Subcutaneous adipose tissue (tissue), 4 donors: ENCODE measurements around the gene MEMO1. TPM values are rescaled to one million over a fixed set of nuclear protein-coding genes. Genes with fewer than 3 reads are reported as not detected.

Experiments
- total RNA-seq, 4 donors: library from RNA; depleted of rRNA; stranded (reverse); fragments of >200 nt; gene quantifications; one replicate each; pipeline ENCODE4 v1.1.0, GENCODE V29; 2016
- TF ChIP-seq, protein P1 (sequence below): fragments of 450-650 bp; IDR thresholded peaks from one replicate; pipeline ENCODE4 v1.5.1; 2016; ENCODE audit warnings: low read depth, mild to moderate bottlenecking, control low read depth, antibody characterized with exemption, moderate library complexity

Gene MEMO1
- total RNA-seq, 4 donors from 2014 or later = 14.7 to 32.8 (median 25.4) TPM

DNA sequence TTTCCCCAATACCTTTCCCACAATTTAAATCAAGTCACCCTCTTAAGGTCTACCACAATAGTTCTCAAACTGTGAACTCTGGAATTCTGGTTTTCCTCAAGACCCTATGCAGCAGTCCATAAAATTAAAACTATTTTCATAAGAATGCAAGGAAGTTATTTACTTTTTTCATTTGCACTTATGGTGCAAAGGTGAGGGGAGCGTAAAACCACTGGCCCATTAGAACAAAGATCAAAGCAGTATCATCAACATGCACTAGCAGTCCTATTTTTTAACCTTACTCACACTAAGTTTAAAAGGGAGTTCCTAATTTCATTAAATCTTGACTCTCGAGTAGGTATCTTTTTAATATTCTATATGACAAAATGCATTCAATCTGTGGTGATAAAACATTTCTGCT is 85.3 kb downstream of the MEMO1 start:
- TF ChIP-seq, protein P1, sequence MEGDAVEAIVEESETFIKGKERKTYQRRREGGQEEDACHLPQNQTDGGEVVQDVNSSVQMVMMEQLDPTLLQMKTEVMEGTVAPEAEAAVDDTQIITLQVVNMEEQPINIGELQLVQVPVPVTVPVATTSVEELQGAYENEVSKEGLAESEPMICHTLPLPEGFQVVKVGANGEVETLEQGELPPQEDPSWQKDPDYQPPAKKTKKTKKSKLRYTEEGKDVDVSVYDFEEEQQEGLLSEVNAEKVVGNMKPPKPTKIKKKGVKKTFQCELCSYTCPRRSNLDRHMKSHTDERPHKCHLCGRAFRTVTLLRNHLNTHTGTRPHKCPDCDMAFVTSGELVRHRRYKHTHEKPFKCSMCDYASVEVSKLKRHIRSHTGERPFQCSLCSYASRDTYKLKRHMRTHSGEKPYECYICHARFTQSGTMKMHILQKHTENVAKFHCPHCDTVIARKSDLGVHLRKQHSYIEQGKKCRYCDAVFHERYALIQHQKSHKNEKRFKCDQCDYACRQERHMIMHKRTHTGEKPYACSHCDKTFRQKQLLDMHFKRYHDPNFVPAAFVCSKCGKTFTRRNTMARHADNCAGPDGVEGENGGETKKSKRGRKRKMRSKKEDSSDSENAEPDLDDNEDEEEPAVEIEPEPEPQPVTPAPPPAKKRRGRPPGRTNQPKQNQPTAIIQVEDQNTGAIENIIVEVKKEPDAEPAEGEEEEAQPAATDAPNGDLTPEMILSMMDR = no peak

DNA sequence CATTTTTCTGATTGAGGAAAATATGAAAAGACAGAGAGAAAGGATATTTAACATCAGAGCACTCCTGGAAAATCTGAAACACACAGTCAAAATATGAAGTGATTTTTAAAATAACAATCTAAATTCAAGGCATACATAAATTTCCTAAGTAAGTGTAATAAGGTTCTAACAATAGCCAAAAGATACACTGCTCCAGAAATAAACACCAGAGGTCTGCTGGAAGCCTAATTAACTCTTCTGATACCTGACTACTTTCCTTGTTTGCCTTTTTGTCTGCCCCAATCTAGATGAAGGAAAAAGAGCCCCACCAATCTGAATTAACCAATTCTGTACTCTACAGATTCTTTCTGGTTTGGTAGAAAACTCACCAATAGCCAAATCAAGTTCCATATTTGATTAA is 87.1 kb downstream of the MEMO1 start:
- TF ChIP-seq, protein P1 = no peak

DNA sequence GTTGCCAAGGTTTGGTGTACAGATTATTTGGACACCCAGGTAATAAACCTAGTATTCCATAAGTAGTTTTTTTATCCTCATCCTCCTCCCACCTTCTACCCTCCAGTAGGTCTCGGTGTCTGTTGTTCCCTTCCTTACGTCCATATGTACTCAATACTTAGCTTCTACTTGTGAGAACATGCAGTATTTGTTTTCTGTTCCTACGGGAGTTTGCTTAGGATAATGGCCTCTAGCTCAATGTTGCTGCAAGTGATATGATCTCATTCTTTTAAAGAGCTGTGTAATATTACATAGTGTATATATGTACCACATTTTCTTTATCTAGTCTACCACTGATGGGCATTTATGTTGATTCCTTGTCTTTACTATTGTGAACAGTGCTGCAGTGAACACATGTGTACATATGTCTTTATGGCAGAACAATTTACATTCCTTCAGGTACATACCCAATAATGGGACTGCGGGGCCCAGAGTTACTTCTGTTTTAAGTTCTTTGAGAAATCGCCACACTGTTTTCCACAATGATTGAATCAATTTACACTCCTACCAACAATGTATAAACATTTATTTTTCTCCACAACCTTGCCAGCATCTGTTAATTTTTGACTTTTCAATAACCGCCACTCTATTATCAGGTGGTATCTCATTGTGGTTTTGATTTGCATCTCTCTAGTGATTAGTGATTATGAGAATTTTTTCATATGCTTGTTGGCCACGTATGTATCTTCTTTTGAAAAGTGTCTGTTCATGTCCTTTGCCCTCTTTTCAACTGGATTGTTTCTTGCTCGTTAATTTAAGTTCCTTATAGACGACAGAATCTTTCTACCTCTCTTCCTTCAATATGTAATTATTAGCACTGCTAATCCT is 88.0 kb downstream of the MEMO1 start:
- TF ChIP-seq, protein P1 = no peak

DNA sequence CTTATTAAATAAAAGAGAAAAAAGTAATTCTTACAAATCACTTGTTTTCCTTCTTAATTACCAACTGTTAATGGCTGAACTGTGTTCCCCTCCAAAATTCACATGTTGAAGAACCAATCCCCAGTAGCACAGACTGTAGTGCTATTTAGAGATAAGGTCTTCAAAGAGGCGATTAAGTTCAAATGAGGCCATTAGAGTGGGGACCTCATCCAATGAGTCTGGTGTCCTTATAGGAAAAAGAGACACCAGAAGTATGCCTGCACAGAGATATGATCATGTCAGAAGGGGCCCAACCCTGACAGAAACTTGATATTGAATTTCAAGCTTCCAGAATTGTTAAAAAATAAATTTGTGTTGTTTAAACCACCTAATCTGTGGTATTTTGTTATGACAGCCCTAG is 89.8 kb downstream of the MEMO1 start:
- TF ChIP-seq, protein P1 = no peak

DNA sequence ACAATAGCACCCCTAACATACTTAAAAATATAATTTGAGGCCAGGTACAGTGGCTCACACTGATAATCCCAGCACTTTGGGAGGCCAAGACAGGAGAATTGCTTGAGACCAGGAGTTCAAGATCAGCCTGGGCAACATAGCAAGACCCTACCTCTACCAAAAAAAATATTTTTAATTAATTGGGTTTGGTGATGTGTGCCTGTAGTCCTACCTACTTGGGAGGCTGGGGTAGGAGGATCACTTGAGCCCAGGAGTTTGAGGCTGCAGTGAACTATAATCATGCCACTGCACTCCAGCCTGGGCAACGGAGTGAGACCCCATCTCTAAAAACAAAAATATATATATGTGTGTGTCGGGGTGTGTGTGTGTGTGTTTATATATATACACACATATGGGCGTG is 91.3 kb downstream of the MEMO1 start:
- TF ChIP-seq, protein P1 = no peak

DNA sequence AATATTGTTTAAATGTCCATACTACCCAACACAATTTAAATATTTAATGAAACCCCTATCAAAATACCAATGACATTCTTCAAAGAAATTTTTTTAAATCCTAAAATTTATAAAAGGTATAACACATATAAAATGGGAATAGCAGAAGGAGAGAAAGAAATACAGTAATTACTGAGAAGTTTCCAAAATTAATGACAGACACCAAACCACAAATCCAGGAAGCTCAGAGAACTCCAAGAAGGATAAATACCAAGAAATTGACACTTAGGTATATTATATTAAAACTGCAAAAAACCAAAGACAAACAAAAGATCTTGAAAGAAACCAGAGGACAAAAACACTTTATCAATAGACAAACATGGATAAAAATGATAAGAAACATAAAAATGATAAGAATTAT is 101.1 kb downstream of the MEMO1 start:
- TF ChIP-seq, protein P1 = no peak

DNA sequence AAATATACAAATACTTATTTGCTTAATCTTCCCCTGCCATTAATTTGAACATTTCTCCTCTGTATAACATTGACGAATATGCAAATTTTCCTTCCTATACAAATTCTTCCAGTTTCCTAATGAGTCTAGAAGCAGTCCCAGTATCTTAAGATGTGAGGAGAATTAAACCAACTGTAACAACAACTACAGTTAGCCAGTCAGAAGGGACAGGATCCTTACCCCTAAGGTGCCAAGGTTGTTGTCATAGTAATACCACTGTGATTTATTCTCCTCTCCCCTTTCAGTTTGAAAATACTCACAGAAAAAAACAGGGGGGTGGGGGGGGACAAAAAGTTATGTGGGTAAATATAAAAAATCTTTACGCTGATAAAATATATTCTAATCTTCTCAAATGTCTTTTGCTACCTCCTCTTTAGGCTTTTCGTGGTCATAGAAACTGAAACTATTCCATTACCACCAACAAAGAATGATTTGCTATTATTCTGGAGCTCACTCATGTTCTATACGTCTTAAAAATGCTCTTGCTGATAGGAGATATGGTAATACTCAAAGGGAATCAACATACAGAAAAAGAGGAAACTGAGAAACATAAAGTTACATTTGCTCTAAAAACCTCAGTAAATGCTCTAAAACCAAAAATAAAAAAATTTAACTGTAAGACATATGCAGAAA is 107.6 kb downstream of the MEMO1 start:
- TF ChIP-seq, protein P1 = no peak
